K562 (cell line): ENCODE measurements around the gene XPC. TPM values are rescaled to one million over a fixed set of nuclear protein-coding genes. Genes with fewer than 3 reads are reported as not detected.

Experiments
- COPS2 ChIP-seq: fragments of 450-650 bp; conservative IDR thresholded peaks from 2 replicates; pipeline ENCODE4 v1.6.1; 2016; ENCODE audit warnings: mild to moderate bottlenecking, moderate library complexity
- CREB1 ChIP-seq, 2 experiments: sonication (generic) in 1 of 2; formaldehyde crosslinking in 1 of 2; IDR thresholded peaks; 2 replicates each; pipeline versions ENCODE4 v1.6.1 to v1.8.0; 2012 to 2022; ENCODE audit warnings: inconsistent platforms in 1 of 2, mild to moderate bottlenecking in 1 of 2, missing genetic modification reagents in 1 of 2, moderate library complexity in 1 of 2
- ETS1 ChIP-seq: conservative IDR thresholded peaks from 2 replicates; pipeline ENCODE4 v1.6.1; 2011; ENCODE audit warnings: low read depth, mild to moderate bottlenecking, low read length; ENCODE audit not compliant: control insufficient read depth
- FOXA1 ChIP-seq: fragments of 450-650 bp; IDR thresholded peaks from 2 replicates; pipeline ENCODE4 v1.6.1; 2016; ENCODE audit warnings: mild to moderate bottlenecking, borderline replicate concordance
- GATAD2A ChIP-seq: fragments of 450-650 bp; IDR thresholded peaks from 2 replicates; pipeline ENCODE4 v1.6.1; 2017
- HNRNPL ChIP-seq: fragments of 200-400 bp; formaldehyde crosslinking; IDR thresholded peaks from 2 replicates; pipeline ENCODE4 v1.6.1; 2017; ENCODE audit warnings: low read depth, mild to moderate bottlenecking, low read length
- ILK ChIP-seq: fragments of 450-650 bp; IDR thresholded peaks from 2 replicates; pipeline ENCODE4 v1.6.1; 2016; ENCODE audit warnings: missing genetic modification characterization, low read depth, mild to moderate bottlenecking, missing compliant biosample characterization, moderate library complexity, borderline replicate concordance
- KLF1 ChIP-seq: fragments of 450-650 bp; IDR thresholded peaks from 2 replicates; pipeline ENCODE4 v1.6.1; 2016; ENCODE audit warnings: missing genetic modification characterization, missing compliant biosample characterization
- KLF13 ChIP-seq: fragments of 450-650 bp; IDR thresholded peaks from 2 replicates; pipeline ENCODE4 v1.6.1; 2016; ENCODE audit warnings: missing genetic modification characterization, low read depth, mild to moderate bottlenecking, missing compliant biosample characterization, moderate library complexity, borderline replicate concordance
- L3MBTL2 ChIP-seq: fragments of 450-650 bp; IDR thresholded peaks from 2 replicates; pipeline ENCODE4 v1.6.1; 2016; ENCODE audit warnings: mild to moderate bottlenecking, moderate library complexity
- LARP7 ChIP-seq: fragments of 450-650 bp; IDR thresholded peaks from 2 replicates; pipeline ENCODE4 v1.6.1; 2016
- NFYB ChIP-seq: IDR thresholded peaks from 2 replicates; pipeline ENCODE4 v1.6.1; 2011; ENCODE audit warnings: mild to moderate bottlenecking, moderate library complexity; ENCODE audit not compliant: insufficient read length; ENCODE audit errors: extremely low read depth
- RAD51 ChIP-seq: fragments of 450-650 bp; IDR thresholded peaks from 2 replicates; pipeline ENCODE4 v1.7.1; 2016; ENCODE audit warnings: low read depth, mild to moderate bottlenecking, borderline replicate concordance
- RB1 ChIP-seq: fragments of 450-650 bp; IDR thresholded peaks from 2 replicates; pipeline ENCODE4 v1.6.1; 2017; ENCODE audit warnings: low read depth, mild to moderate bottlenecking
- RBM39 ChIP-seq: fragments of 200-400 bp; formaldehyde crosslinking; optimal IDR thresholded peaks from 2 replicates; pipeline ENCODE3; 2018; ENCODE audit warnings: low read depth, low read length
- SAP30 ChIP-seq: fragments of 200-600 bp; sonication (generic); IDR thresholded peaks from 2 replicates; pipeline ENCODE4 v1.6.1; 2012; ENCODE audit warnings: borderline replicate concordance, low read depth, mild to moderate bottlenecking, moderate library complexity, low read length, control low read depth, inconsistent platforms; ENCODE audit not compliant: insufficient read depth, poor library complexity, severe bottlenecking
- SOX6 ChIP-seq: fragments of 450-650 bp; IDR thresholded peaks from 2 replicates; pipeline ENCODE4 v1.6.1; 2014; ENCODE audit warnings: mild to moderate bottlenecking
- TBL1XR1 ChIP-seq, 2 experiments: IDR thresholded peaks; 2 replicates each; pipeline ENCODE4 v1.6.1; 2012; ENCODE audit warnings: improper control_type of control experiment in 2 of 2, low read length in 2 of 2, mild to moderate bottlenecking in 1 of 2
- TFE3 ChIP-seq: fragments of 450-650 bp; formaldehyde crosslinking; IDR thresholded peaks from 2 replicates; pipeline ENCODE4 v1.4.0; 2020; ENCODE audit warnings: mild to moderate bottlenecking, mixed read lengths
- TRIM24 ChIP-seq, 2 experiments: fragments of 450-650 bp; IDR thresholded peaks; 2 replicates each; pipeline ENCODE4 v1.6.1; 2016
- VEZF1 ChIP-seq: fragments of 200-800 bp; sonication (Bioruptor generic); IDR thresholded peaks from 2 replicates; pipeline ENCODE4 v1.6.1; 2017; ENCODE audit warnings: missing genetic modification characterization, missing compliant biosample characterization
- ZNF24 ChIP-seq: fragments of 450-650 bp; IDR thresholded peaks from 2 replicates; pipeline ENCODE4 v1.6.1; 2016
- ZNF3 ChIP-seq: fragments of 250-450 bp; sonication (Bioruptor Pico); IDR thresholded peaks from 2 replicates; pipeline ENCODE4 v1.5.0; 2021; ENCODE audit warnings: mild to moderate bottlenecking, moderate library complexity
- ZNF449 ChIP-seq: fragments of 250-450 bp; sonication (Bioruptor Pico); IDR thresholded peaks from 2 replicates; pipeline ENCODE4 v1.8.0; 2022; ENCODE audit warnings: moderate library complexity, mild to moderate bottlenecking, inconsistent platforms
- ZSCAN32 ChIP-seq: fragments of 450-650 bp; formaldehyde crosslinking; IDR thresholded peaks from 2 replicates; pipeline ENCODE4 v1.4.0; 2020; ENCODE audit warnings: mild to moderate bottlenecking, moderate library complexity
- polyA plus RNA-seq, 8 experiments: library from polyadenylated mRNA; depleted of rRNA in 4 of 8; stranded (reverse) in 5 of 8; unstranded in 3 of 8; fragments of >200 nt; fragmentation: Nextera tagmentation in 2 of 8; fragmentation: Illumina TruSeq in 1 of 8; extraction: Ambion mirVana in 2 of 8; extraction: Trizol in 1 of 8; gene quantifications; 2 replicates each; pipeline versions ENCODE4 v1.2.1 to v1.2.3, GENCODE V29; 2011 to 2014; ENCODE audit warnings: inconsistent platforms in 1 of 8, missing spikeins in 1 of 8
- total RNA-seq, 7 experiments: library from RNA; depleted of rRNA in 6 of 7; stranded (reverse); fragments of >200 nt in 6 of 7; fragmentation: Illumina TruSeq in 2 of 7; extraction: Trizol in 2 of 7; gene quantifications; 2 replicates each; pipeline versions ENCODE4 v1.2.1 to v1.2.3, GENCODE V29; 2011 to 2021; ENCODE audit warnings: low replicate concordance in 1 of 7

The XPC gene
- total and polyA plus RNA-seq, 9 of the 15 experiments (the other 6 are each of a cell fraction or from before 2014, with no cell fraction given), result 3.8 to 54.7 (median 41.3) TPM

- TF ChIP-seq NFYB (no peak), RB1 (peak; percentile 96), GATAD2A (no peak), HNRNPL (no peak), CREB1 (IDR thresholded peaks at IDR 0.05) (peak; percentile 78), CREB1 (CRISPR knock-in tag; IDR thresholded peaks at IDR 0.05) (peak; percentile 68; the same call in 1 of the 2 replicates), SOX6 (no peak), TBL1XR1 (IDR thresholded peaks at IDR 0.05; ENCODE audit: low read length in 2 of 2) (peak; percentile 7 to 9; a peak in 1 of 4 replicates), ETS1 (peak; percentile 100), TFE3 (CRISPR knock-in tag) (no peak), KLF1 (tag) (peak; percentile 55; the same call in 1 of the 2 replicates), TRIM24 (IDR thresholded peaks at IDR 0.05) (no peak; a peak in 2 of 4 replicates), FOXA1 (no peak), L3MBTL2 (peak; percentile 45; the same call in 1 of the 2 replicates), ZNF449 (CRISPR knock-in tag) (no peak), VEZF1 (CRISPR knock-in tag) (peak; percentile 74; the same call in 1 of the 2 replicates), ILK (no peak), RAD51 (no peak), ZSCAN32 (CRISPR knock-in tag) (no peak), ZNF24 (no peak), LARP7 (no peak), ZNF3 (CRISPR knock-in tag) (no peak), KLF13 (tag) (peak; percentile 98), SAP30 (no peak), COPS2 (no peak), RBM39 (no peak)
Observed at GRCh38 chr3:14124615-14125192, 53.7 kb downstream of the XPC start, which contains the start of the genes CHCHD4 and TMEM43 (continued).
